Activated CD8-positive, alpha-beta T cell treated with anti-CD3 and anti-CD28 coated beads for 36 hours (primary cell): ENCODE results near the gene XIRP1. TPM values are rescaled to one million over a fixed set of nuclear protein-coding genes. Genes with fewer than 3 reads are reported as not detected.
A peak's percentile ranks its signal among the peaks of the same experiment; 100 is the strongest.

Experiments
- ATAC-seq: fragments of 200-7000 bp; cut with Tn5 transposase; one replicate; pipeline ENCODE4 v1.10.0; 2021; ENCODE audit warnings: mild to moderate bottlenecking, moderate library complexity
- CTCF ChIA-PET: fragments of 350-600 bp; sonication (Branson Sonifier 250); formaldehyde crosslinking; loops from one replicate; lab custom pipeline; 2021; ENCODE audit warnings: antibody characterized with exemption; lab: Charles Lee
- POLR2A ChIA-PET: fragments of 350-600 bp; sonication (Branson Sonifier 250); formaldehyde crosslinking; loops from one replicate; lab custom pipeline; 2021; ENCODE audit warnings: antibody characterized with exemption; lab: Charles Lee
- DNase-seq: peaks from one replicate; pipeline ENCODE4 v3.0.0-alpha.2; 2020
- H3K27ac Mint-ChIP-seq: one replicate; pipeline ENCODE4 v1.8.0; 2021; ENCODE audit warnings: mild to moderate bottlenecking, mixed read lengths
- H3K27me3 Mint-ChIP-seq: one replicate; pipeline ENCODE4 v1.8.0; 2021; ENCODE audit warnings: mixed read lengths
- H3K36me3 Mint-ChIP-seq: one replicate; pipeline ENCODE4 v1.8.0; 2021; ENCODE audit warnings: low read depth, mixed read lengths
- H3K4me1 Mint-ChIP-seq: one replicate; pipeline ENCODE4 v1.8.0; 2021; ENCODE audit warnings: low read depth, mixed read lengths
- H3K4me3 Mint-ChIP-seq: one replicate; pipeline ENCODE4 v1.8.0; 2021; ENCODE audit warnings: mild to moderate bottlenecking, moderate library complexity, mixed read lengths
- H3K9me3 Mint-ChIP-seq: one replicate; pipeline ENCODE4 v1.8.0; 2021; ENCODE audit warnings: mixed read lengths
- CTCF ChIP-seq: fragments of 200-600 bp; IDR thresholded peaks from one replicate; pipeline ENCODE4 v1.8.0; 2022; ENCODE audit warnings: antibody characterized with exemption, mild to moderate bottlenecking
- intact Hi-C: fragments of 100-400 bp; cut with micrococcal nuclease; formaldehyde crosslinking; loops from one replicate; pipeline ENCODE4 v1.10.0; 2022
- total RNA-seq, 2 experiments: library from RNA; stranded (reverse); gene quantifications; one replicate each; pipeline ENCODE4 v1.2.3, GENCODE V29; 2021

The XIRP1 gene
- total RNA-seq, 2 experiments from 2014 or later, result 2.5 TPM

- TF ChIP-seq CTCF, result no peak
- Mint-ChIP-seq H3K27ac (no peak overlapping the region), H3K27me3 (peaks cover 2% of the 10 kb centered on the region), H3K4me3 (no peak overlapping the region), H3K9me3 (peaks cover 3% of the 10 kb centered on the region), H3K4me1 (peaks cover 15% of the 10 kb centered on the region), H3K36me3 (no peaks in the 10 kb centered on the region)
- DNase-seq, result no peak
- ChIA-PET POLR2A (interaction anchor here (0.7 to 1.7 kb wide), 6 partner anchors 9 to 217 kb away, joined by 3 to 5 read pairs (median 3); partner anchors contain the start of gene RPSA), CTCF (interaction anchor here (1.3 to 18.8 kb wide), 5 partner anchors 9 to 93 kb away, joined by 3 to 754 read pairs (median 9); no protein-coding TSS in a partner anchor)
- intact Hi-C loops, result loop anchor here (10.0 kb wide), 1 partner anchor 178 kb away; no protein-coding TSS in a partner anchor
- ATAC-seq, result no peak
These were observed 4.4 kb upstream of the XIRP1 start for GRCh38 chr3:39196671-39197356.

- POLR2A ChIA-PET, result interaction anchor here (0.7 to 1.7 kb wide), 5 partner anchors 10 to 210 kb away, joined by 3 to 5 read pairs (median 3); partner anchors contain the start of gene RPSA
These were observed 3.6 kb upstream of the XIRP1 start for GRCh38 chr3:39196034-39196433.

GRCh38 chr3:39193391-39193790 is 996 bp upstream of the XIRP1 start:
- ChIA-PET POLR2A (interaction anchor here (0.8 to 2.6 kb wide), 5 partner anchors 9 to 75 kb away, joined by 3 to 8 read pairs (median 3); no protein-coding TSS in a partner anchor), CTCF (interaction anchor here (1.3 to 18.8 kb wide), 3 partner anchors 9 to 96 kb away, joined by 3 to 754 read pairs (median 3); no protein-coding TSS in a partner anchor)
- peaks cover 2% of the 10 kb centered on the region for H3K27me3 Mint-ChIP-seq
- no peak for DNase-seq
- H3K4me1 Mint-ChIP-seq, result peaks cover 29% of the 10 kb centered on the region
- no peak for ATAC-seq
- H3K4me3 Mint-ChIP-seq, result no peak overlapping the region
- H3K9me3 Mint-ChIP-seq, result peaks cover 3% of the 10 kb centered on the region
- no peak for TF ChIP-seq CTCF
- peak overlapping the region; percentile 32 for H3K27ac Mint-ChIP-seq
- intact Hi-C loops, result loop anchor here (10.0 kb wide), 1 partner anchor 181 kb away; no protein-coding TSS in a partner anchor
- no peaks in the 10 kb centered on the region for H3K36me3 Mint-ChIP-seq

More at GRCh38 chr3:39196034-39196433, 3.6 kb upstream of the XIRP1 start:
- Mint-ChIP-seq H3K36me3 (no peaks in the 10 kb centered on the region), H3K27me3 (peaks cover 2% of the 10 kb centered on the region), H3K27ac (no peak overlapping the region), H3K4me1 (peaks cover 20% of the 10 kb centered on the region), H3K9me3 (peaks cover 3% of the 10 kb centered on the region), H3K4me3 (no peak overlapping the region)
- no peak for TF ChIP-seq CTCF
- ATAC-seq (no peak), DNase-seq (no peak)
- intact Hi-C loops, result loop anchor here (10.0 kb wide), 1 partner anchor 179 kb away; no protein-coding TSS in a partner anchor
- CTCF ChIA-PET, result interaction anchor here (1.4 to 18.8 kb wide), 4 partner anchors 10 to 94 kb away, joined by 3 to 754 read pairs (median 12); no protein-coding TSS in a partner anchor

GRCh38 chr3:39191773-39192172 is 622 bp downstream of the XIRP1 start:
- intact Hi-C loops, result loop anchor here (10.0 kb wide), 1 partner anchor 183 kb away; no protein-coding TSS in a partner anchor
- H3K36me3 Mint-ChIP-seq, result no peaks in the 10 kb centered on the region
- H3K9me3 Mint-ChIP-seq, result peaks cover 3% of the 10 kb centered on the region
- no peak for TF ChIP-seq CTCF
- ChIA-PET POLR2A (interaction anchor here (0.9 to 2.6 kb wide), 7 partner anchors 33 to 96 kb away, joined by 3 to 8 read pairs (median 4); no protein-coding TSS in a partner anchor), CTCF (interaction anchor here (0.9 to 18.8 kb wide), 14 partner anchors 10 to 185 kb away, joined by 3 to 754 read pairs (median 6); partner anchors contain the start of gene CX3CR1)
- H3K4me3 Mint-ChIP-seq, result peak overlapping the region; percentile 21
- ATAC-seq, result no peak
- H3K27ac Mint-ChIP-seq, result no peak overlapping the region
- DNase-seq, result no peak
- H3K27me3 Mint-ChIP-seq, result peaks cover 2% of the 10 kb centered on the region
- H3K4me1 Mint-ChIP-seq, result peaks cover 29% of the 10 kb centered on the region
